A172 (cell line): ENCODE measurements around the gene DENND6A. TPM values are rescaled to one million over a fixed set of nuclear protein-coding genes. Genes with fewer than 3 reads are reported as not detected.
"Not testable (repeated sequence)": the region's sequence is repeated elsewhere in the genome, so short reads cannot be mapped to it uniquely, and the experiment has no call there.

Experiments
- DNase-seq: peaks from one replicate; pipeline ENCODE4 v3.0.0-alpha.2; 2015; ENCODE audit warnings: low spot score
- total RNA-seq: library from RNA; depleted of rRNA; stranded (reverse); fragments of >200 nt; shearing (Covaris generic); gene quantifications from 2 replicates; pipeline ENCODE4 v1.2.3, GENCODE V29; 2014

The DENND6A gene
- total RNA-seq, 1 experiment from 2014 or later: 41.0 TPM

DNA sequence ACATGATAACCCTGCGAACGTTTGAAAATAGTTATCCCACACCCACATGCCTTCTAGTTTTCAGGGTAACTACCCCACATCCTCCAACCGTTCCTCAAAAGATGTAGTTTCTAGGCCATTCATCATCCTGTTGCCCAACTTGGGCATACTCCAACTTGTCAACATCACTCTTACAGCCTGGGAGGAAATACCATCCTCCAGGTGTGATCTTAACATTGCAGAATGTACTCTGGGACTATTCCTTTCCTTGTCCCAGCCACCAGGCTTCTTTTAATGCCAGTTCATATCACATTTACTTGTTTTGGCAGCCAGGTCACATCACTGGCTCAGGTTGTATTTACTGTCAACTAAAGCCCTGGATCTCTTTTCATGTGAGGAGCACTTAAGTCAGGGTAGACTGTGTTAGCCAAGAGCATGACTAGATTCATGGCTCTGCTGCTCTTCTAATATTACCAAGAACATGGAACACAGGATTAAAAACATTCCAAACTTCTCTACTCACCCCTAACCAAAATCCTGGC, 4.0 kb upstream of the DENND6A start:
- no peak for DNase-seq

DNA sequence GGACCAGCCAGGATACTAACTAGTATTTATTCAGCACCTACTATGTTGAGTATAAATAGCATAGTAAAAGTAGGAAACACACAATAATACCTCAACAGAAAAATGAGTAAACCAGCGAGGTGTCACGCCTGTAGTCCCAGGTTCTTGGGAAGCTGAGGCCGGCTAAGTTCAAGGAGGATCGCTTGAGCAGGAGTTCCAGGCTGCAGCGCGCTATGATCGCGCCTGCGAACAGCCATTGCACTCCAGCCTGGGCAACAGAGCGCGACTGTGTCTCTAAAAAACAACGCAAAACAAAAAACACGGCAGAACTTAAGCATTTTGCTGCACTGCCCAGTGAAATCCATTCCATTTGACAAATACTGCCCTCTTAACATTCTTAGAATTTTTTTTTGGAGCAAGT, 1.3 kb upstream of the DENND6A start:
- no peak for DNase-seq

DNA sequence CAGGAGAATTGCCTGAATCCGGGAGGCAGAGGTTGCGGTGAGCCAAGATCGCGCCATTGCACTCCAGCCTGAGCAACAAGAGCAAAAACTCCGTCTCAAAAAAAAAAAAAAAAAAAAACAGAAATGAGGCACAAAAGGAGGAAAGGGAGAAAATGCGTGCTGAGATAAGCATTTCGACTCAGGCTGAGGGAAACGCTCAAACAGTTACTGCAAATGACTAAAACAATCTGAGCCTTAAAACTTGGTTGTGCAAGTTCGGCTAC, 813 bp downstream of the DENND6A start:
- not testable (repeated sequence) for DNase-seq

DNA sequence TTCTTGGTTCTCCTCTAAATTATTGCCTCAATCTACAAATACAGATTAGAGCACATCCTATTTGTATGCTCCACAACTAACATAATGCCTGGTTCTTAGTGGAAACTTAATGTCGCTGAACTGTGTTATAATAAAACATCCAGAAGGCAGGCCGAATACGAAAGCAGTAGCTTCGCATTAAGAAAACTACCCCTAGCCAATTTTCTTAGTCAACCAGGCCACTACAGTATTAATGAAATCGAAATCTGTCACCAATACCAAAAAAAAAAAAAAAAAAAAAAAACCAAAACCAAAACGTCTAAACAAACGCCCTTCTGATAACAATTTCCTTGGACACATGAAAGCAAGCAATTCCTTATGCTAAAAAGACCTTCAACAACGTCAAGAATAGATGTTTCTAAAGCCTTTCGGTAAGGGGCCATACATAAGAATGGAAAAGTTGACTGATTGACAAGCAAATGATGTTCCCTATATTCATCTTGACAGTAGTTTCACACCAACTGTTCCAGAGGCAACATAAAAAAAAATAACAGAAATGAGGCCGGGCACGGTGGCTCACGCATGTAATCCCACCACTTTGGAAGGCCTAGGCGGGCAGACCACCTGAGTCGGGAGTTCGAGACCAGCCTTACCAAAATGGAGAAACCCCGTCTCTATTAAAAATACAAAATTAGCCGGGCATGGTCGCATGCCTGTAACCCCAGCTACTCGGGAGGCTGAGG, 1.3 kb downstream of the DENND6A start:
- DNase-seq: no peak

DNA sequence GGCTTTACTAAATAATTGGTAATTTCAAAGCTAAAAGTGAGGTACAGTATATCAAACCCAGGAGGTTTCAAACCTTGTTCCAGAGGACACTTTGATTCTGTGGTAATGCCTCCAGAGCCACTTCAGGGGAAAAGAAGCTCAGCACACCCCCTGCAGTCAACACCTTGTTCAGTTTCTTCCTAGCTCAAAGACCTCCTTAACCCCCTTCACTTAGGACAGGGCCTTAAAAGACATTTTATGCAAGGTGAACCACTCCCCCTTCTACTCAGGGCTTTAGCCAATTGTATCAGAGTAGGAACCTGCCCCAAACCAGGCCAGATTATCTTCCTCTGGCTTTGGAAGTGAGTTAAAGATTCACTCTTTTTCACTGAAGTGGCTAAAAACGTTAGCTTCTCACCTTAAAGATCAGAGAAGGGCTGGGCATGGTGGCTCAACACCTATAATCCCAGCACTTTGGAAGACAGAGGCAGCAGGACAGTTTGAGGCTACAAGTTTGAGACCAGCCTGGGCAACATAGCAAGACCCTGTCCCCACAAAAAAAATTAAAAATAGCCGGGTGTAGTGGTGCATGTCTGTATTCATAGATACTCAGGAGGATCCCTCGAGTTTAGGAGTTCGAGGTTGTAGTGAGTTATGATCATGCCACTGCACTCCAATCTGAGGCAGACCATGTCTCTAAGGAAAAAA, 3.4 kb downstream of the DENND6A start:
- DNase-seq: no peak

DNA sequence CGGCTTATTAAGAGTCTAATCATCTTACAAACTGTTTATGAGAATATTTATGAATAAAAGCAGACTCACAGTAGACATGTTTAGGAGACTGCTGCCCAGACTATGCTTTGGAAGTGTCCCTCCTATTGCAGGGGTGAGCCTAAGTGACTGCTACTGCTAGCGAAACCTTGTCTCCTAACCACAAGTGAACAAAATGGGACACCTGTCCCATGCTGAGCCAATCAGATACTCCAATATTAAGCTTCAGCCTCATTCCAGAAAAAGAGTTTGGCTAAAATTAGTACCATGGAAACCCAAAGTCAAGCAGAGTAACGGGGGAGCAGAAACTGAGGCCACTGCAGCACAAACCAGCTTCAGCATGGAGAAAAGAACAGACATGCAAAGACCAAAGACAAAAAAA, 4.6 kb downstream of the DENND6A start:
- no peak for DNase-seq

DNA sequence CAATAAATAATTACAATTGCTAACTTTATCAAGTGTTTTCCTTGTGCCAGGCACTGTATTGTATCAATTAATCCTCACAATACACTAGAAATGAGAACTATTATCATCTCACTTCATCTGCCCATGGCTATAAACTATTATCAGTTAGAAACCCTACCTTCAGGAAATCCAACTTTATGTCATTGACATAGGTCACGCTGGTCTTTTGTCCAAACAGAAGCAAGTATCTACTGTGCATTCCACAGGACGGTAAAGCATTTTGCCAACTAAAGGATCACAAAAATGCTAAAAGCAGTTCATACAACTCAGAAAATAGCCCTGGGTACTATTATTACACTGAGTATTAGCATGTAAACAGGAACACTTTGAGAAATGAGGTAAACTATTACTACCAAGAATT, 9.6 kb downstream of the DENND6A start:
- DNase-seq: no peak

DNA sequence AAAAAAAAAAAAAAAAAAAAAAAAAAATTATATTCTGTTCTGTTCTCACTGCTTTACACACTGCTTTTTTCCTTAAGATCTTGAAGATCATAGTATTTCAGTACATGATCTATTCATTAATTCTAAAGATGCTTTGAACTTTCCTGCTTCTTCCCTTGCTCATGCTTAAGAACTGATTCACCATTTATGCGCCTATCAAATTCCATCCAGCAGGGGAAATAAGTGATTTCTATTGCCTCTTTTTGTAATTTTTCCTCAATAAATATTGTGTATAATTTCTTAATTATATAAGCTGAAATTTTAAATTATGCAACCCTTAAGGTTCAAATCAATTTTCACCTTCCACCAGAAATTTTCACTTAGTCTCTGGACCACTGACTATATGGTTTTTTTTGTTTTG, 10.6 kb downstream of the DENND6A start:
- DNase-seq: no peak

DNA sequence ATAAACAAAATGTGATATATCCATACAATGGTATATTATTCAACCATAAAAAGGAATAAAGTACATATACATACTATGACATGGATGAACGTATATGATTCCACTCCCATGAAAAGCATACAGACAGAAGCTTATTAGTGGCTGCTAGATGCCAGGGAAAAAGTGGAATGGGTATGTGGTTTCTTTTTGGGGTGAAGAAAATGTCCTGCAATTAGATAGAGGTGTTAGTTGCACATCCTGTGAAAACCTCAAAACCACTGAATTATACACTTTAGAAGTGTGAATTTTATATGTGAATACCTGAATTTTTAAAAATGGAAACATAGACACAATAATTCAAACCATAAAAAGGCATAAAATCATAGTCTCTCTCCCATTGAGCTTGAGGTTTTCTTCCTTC, 11.2 kb downstream of the DENND6A start:
- no peak for DNase-seq

DNA sequence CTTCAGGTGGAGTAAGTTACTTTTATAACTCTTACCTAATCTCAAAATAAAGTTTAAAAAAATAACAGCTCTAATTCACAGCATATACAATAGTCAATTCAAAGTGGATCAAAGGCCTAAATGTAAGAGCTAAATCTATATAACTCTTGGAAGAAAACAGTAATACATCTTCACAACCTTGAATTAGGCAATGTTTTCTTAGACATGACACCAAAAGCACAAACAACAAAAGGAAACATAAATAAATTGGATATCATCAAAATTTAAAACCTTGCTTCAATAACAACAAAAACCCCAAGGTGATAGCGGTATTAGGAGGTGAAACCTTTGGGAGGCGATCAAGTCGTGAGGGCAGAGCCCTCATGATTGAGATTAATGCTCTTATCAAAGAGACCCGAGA, 12.8 kb downstream of the DENND6A start:
- no peak for DNase-seq

DNA sequence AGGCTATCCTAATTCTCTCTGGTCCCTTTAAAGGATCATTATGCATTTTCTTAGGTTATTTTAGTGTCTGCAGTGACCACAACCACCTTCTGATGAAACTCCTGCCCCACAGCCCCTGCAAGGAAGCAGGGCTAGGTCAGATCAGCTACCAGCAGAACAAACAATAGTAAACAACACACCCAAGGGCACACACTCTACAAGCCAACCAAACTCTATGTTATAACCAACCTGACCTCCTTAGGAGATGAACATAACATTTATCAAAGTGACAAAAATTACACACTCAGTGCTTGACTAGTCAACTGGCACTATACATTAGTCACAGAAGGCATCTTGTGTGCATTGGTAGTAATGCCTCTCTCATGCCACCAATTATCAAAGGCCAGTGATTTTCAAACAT, 17.3 kb downstream of the DENND6A start:
- no peak for DNase-seq

DNA sequence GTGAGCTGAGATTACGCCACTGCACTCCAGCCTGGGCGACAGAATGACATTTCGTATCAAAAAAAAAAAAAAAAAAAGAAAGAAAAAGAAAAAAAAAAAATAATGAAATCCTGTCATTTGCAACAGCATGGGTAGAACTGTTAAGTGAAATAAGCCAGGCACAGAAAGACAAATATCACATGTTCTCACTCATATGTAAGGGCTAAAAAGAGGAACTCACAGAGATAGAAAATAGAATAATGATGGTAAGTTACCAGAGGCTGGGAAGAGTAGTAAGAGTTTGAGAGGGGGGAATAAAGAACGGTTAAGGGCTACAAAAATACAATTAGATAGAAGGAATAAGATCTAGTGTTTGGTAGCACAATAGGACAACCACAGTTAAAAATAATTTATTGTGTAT, 19.7 kb downstream of the DENND6A start:
- no peak for DNase-seq

DNA sequence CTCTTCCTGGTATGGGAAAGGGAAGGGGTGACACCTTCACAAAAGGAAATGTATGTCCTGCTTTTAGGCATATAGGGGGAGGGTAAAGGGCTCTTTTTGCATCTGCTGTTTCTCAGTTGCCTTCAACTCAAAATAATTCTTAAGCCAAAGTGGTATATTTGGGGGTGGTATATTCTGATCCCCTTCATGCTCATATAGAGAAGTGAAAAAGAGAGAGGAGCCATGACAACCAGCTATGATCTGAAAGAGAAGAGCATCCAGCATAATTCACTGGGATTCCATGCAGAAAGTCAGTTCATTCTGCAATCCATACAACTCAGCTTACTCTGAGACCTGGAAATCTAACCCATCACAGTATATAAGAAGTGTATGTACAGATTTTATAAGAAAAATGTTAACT, 22.3 kb downstream of the DENND6A start:
- no peak for DNase-seq

DNA sequence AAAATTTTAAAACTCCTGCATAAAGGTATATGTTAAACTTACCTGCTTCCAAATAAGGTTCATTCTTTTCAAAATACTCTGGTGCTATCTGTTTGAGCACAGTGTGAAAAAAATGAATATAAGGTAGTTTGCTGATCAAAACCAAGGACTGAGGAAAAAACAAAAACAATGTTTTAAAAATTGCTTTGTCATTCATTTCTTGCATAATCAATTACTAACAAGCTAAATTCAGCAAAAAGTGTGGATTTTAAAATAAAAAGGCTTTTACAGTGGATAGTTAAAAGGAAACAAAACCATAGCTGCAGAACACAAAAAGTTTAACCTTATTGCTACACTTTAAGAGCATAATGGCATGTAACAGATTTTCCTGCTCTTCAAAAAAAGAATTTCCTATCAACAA, 31.5 kb downstream of the DENND6A start:
- no peak for DNase-seq

DNA sequence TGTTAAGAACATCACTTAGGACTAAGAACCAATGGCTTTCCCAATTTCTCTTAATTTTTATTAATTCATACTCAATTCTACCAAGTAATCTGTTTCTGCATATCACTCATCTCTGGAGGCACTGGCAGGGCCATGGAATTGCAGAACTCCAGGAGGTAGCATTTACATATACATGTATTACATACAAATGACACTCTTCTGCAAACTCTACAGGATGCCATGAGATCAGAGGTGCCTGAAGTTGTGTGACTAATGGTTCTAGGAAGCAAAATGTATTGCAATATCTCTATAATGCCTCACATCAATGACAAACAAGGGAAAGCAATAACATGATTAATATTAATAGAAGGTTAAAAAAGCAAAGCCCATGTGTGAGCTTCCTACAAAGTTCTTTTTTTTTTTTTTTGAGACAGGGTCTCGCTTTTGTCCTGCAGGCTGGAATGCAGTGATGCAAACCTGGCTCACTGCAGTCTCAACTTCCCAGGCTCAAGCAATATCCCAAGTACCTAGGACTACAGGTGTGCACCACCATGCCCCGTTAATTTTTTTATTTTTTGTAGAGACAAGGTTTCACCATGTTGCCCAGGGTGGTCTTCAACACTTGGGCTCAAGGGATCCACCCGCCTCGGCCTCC, 33.0 kb downstream of the DENND6A start:
- no peak for DNase-seq

DNA sequence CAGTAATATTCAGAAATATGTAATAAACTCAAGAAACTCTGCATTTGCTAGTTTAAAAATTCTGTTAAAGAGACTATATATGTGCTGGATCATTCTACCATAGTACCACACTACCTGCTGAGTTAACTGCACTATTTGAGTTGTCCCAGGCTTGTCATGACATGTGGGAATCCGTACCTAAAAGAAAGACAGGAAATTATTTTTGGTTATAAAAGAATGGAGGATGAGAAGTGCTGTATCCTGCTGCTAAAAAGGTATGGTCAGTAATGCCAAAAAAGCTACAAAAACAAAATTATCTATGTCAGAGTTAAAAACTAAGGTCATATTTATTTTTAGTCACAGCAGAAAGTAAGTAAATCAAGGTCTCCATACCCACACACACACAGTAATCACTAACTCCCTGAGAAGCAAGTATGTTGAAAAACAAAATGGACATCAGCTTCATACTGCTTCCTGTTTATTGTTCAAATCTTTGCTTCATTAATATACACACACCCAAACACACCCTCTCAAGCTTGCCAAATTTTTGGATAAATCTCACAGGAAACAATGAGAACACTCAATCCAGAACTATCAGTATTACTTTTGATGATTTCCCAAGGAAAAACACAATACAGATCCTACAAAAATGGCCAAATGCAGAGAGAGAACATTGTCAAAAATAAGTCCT, 33.7 kb downstream of the DENND6A start:
- no peak for DNase-seq

DNA sequence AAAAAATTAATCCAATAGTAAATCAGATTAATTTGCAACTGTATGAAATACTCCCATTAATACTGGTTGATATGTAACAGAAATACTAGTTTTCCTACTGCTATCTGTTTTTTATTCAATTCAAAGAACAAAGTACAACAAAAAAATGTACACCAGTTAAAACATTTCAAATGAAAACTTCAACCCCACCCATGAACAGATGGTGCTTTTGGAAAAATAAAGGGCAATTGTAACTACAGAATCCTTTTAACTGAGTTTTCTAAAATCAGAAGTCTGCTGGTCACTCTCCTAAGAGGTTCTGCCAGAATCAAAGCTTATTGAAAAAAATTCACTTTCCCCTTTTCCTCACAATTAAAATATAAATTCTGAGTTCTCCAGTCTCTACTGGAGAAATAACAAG, 34.3 kb downstream of the DENND6A start:
- no peak for DNase-seq

DNA sequence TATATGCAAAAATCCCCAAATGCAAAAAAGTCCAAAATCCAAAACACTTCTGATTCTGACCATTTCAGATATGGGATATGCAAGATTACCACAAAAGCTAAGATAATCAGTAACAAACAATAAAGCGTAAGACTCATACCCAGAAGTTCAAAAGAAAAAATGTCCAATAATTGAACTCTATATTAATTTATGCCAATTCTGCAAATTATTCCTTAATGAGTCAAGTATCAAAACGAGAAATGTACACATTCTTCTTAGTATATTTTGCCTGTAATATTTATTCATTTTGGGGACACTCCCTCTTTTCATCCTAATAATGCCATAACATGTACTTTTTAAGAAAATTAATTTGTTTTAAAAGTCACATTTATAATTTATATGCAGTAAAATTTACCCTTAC, 37.1 kb downstream of the DENND6A start:
- no peak for DNase-seq

DNA sequence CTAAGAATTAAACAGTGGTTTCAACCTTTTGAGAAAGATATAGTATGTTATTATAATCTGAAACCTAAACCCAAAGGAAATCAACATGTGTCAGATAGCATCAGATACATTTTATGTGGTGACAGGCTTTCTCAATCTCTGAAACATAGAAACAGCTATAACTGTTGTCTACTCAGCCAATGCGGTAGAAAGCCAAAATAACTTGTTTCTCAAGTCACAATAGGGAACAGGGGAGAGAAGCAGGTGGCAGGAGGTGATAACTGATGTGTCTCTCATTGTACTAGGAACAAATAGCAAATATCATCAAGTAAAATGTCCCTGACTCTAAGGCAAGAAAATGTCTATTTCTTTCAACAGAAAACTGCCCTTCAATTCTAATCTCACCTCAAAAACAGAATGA, 38.6 kb downstream of the DENND6A start:
- DNase-seq: no peak

DNA sequence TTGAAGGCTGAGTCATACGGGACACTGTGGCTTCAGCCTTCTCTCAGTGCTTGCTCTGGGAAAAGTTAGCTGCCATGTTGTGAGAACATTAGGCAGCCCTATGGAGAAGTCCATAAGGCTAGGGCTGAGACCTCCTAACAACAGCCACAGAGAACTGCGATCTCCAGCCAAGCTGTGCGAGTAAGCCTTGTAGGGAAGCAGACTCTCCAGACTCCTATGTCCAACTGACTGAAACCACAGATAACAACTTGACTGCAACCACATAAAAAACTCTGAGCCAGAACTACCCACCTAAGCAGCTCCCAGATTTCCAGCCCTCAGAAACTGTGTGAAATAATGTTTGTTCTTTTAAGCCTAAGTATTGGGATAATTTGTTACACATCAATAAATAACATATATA, 40.7 kb downstream of the DENND6A start:
- DNase-seq: no peak

DNA sequence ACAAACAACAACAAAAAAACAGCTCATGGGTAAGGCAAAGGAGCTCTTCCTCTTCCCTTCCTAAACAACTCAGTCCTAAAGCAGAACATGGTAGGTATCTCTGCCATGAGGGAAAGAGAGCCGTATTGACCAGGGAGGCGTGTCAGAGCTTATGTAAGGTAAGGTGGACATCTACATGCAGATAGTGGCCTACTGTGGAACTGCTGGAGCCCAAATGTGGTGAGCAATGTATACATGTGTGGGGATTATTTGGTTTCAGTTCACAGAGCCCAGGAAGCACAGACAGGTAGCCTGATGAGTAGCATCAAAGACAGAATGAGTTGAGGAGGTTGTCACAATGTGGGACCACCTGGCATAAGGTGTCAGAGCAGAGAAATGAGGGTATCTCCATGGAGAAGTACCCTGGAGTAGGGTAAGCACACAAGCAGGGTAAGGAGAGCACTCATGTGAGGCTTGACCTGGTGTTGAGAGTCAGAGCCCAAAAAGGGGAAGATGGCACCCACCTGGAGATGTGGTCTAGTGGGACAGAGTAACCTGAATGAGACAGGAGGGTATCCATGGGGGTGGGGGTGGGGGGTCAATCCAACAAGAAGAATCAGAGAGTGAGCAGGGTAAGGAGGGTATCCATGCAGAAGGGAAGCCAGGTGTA, 45.5 kb downstream of the DENND6A start:
- DNase-seq: no peak

DNA sequence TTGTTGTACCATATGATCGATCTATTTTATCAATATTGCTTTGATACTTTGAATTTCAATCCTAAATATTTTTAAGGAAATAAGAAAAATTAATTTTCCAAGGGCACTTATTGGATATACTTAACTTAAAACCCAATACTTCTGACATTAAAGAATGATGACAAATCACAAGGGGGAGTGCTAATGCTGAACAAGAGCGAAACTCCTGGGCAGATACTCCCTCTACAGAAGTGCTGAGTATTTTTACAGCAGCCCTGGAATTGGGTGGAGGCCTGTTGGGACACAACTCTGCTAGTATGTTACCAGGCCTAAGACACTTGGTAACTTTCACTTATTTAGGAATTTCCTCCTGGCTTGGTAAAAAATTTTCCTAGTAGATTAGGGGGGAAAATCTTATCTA, 46.2 kb downstream of the DENND6A start:
- peak; percentile 12 for DNase-seq
